Stomach (tissue), 9 donors: ENCODE data around the gene ADGRD1. TPM values are rescaled to one million over a fixed set of nuclear protein-coding genes. Genes with fewer than 3 reads are reported as not detected.

Experiments
- DNase-seq, 2 donors: peaks; one replicate each; pipeline versions ENCODE4 v3.0.0 to v3.0.0-alpha.2; 2013 to 2019
- H3K27ac ChIP-seq, 5 donors: fragments of 200-600 bp in 4 of 5; sonication (generic) in 4 of 5; one replicate each; pipeline ENCODE4 v1.5.1; 2013 to 2019; ENCODE audit warnings: mild to moderate bottlenecking in 1 of 5, moderate library complexity in 1 of 5
- H3K27me3 ChIP-seq, 3 donors: fragments of 200-600 bp; sonication (generic); one replicate each; pipeline ENCODE4 v1.5.1; 2017 to 2019; ENCODE audit warnings: mixed run types in 1 of 3
- H3K36me3 ChIP-seq, 4 donors: fragments of 200-600 bp; sonication (generic); 1 replicate in 3 of 4; 2 replicates in 1 of 4; pipeline ENCODE4 v1.5.1; 2016 to 2019
- H3K4me1 ChIP-seq, 4 donors: fragments of 200-600 bp; sonication (generic); one replicate each; pipeline ENCODE4 v1.5.1; 2016 to 2019
- H3K4me3 ChIP-seq, 4 donors: fragments of 200-600 bp; sonication (generic) in 3 of 4; one replicate each; pipeline ENCODE4 v1.5.1; 2016 to 2019; ENCODE audit warnings: mild to moderate bottlenecking in 1 of 4
- H3K9me3 ChIP-seq, 4 donors: fragments of 200-600 bp; sonication (generic); one replicate each; pipeline ENCODE4 v1.5.1; 2016 to 2019
- EP300 ChIP-seq: sonication (generic); formaldehyde crosslinking; IDR thresholded peaks from one replicate; pipeline ENCODE4 v1.6.1; 2017; ENCODE audit warnings: antibody characterized with exemption
- POLR2A ChIP-seq, 4 donors: fragments of 450-650 bp; IDR thresholded peaks; one replicate each; pipeline ENCODE4 v1.6.1; 2016; ENCODE audit warnings: antibody characterized with exemption in 4 of 4, control low read depth in 2 of 4, mild to moderate bottlenecking in 1 of 4, moderate library complexity in 1 of 4
- POLR2AphosphoS5 ChIP-seq, 3 donors: sonication (generic); formaldehyde crosslinking; IDR thresholded peaks; one replicate each; pipeline ENCODE4 v1.6.1; 2016; ENCODE audit warnings: antibody characterized with exemption in 3 of 3
- WGBS, 5 donors: extraction: QIAGEN DNeasy Blood & Tissue Kit in 3 of 5; methylation state at CpG; one replicate each; pipeline versions ENCODE4 v1.1.5 to v1.1.7; 2013 to 2018; 5-methylcytosine and 5-hydroxymethylcytosine counted together
- intact Hi-C: fragments of 100-400 bp; cut with DNase I; formaldehyde crosslinking; loops from one replicate; pipeline ENCODE4 v1.15.1; 2023; ENCODE audit warnings: low total_unique reads
- polyA plus RNA-seq, 3 donors: library from polyadenylated mRNA; stranded (reverse); fragments of 200-250 nt; gene quantifications; one replicate each; pipeline ENCODE4 v1.2.3, GENCODE V29; 2013
- total RNA-seq, 5 donors: library from RNA; depleted of rRNA; stranded (reverse); fragments of >200 nt; gene quantifications; one replicate each; pipeline versions ENCODE4 v1.1.0 to v1.2.3, GENCODE V29; 2014 to 2016
- TF ChIP-seq, protein P1 (sequence below), 7 experiments: fragments of 450-650 bp in 4 of 7; fragments of 200-600 bp in 3 of 7; sonication (generic) in 3 of 7; IDR thresholded peaks; one replicate each; pipeline ENCODE4 v1.5.1; 2016 to 2019; ENCODE audit warnings: antibody characterized with exemption in 7 of 7, control low read depth in 2 of 7, mild to moderate bottlenecking in 1 of 7
- donor health status: healthy with polysubstance abuse.
- donor health status: Bipolar disorder and iron deficiency.
- donor health status: healthy.

Gene ADGRD1
- total and polyA plus RNA-seq, 8 donors: 3.7 to 43.8 (median 15.4) TPM

DNA sequence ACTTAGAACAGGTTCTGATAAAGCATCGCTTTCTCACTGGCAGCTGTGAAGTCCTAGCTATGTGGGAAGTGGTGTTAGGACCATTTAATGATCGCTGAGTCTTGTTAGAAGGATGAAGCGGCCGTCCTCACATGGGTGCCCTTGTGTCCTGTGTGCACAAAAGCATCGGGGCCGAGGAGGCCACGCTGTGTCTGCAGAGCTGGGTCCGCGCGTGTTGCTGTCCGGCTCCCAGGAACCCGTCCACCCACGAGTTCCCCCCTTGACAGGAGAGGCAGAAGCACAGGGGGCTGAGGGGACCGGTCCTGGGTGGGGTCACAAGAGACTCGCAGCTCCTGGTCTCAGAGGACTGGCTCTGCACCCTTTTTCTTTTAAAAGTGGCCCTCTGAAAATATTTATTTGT lies 90.4 kb downstream of the ADGRD1 start:
- H3K4me3 ChIP-seq: no peak overlapping the region
- no peak for DNase-seq
- no peaks in the 10 kb centered on the region for H3K9me3 ChIP-seq
- H3K4me1 ChIP-seq: no peaks in the 10 kb centered on the region
- TF ChIP-seq, protein P1, sequence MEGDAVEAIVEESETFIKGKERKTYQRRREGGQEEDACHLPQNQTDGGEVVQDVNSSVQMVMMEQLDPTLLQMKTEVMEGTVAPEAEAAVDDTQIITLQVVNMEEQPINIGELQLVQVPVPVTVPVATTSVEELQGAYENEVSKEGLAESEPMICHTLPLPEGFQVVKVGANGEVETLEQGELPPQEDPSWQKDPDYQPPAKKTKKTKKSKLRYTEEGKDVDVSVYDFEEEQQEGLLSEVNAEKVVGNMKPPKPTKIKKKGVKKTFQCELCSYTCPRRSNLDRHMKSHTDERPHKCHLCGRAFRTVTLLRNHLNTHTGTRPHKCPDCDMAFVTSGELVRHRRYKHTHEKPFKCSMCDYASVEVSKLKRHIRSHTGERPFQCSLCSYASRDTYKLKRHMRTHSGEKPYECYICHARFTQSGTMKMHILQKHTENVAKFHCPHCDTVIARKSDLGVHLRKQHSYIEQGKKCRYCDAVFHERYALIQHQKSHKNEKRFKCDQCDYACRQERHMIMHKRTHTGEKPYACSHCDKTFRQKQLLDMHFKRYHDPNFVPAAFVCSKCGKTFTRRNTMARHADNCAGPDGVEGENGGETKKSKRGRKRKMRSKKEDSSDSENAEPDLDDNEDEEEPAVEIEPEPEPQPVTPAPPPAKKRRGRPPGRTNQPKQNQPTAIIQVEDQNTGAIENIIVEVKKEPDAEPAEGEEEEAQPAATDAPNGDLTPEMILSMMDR (IDR thresholded peaks at IDR 0.05): no peak
- TF ChIP-seq EP300: no peak
- no peak for TF ChIP-seq POLR2A (IDR thresholded peaks at IDR 0.05)
- TF ChIP-seq POLR2AphosphoS5 (IDR thresholded peaks at IDR 0.05): no peak
- WGBS, 5 donors: 77 to 90% (median 78%) methylated on average over 15 of the region's 15 CpGs
- H3K27me3 ChIP-seq: no peaks in the 10 kb centered on the region
- H3K27ac ChIP-seq: no peak overlapping the region
- H3K36me3 ChIP-seq: no peaks in the 10 kb centered on the region
- intact Hi-C loops: no loop called here

DNA sequence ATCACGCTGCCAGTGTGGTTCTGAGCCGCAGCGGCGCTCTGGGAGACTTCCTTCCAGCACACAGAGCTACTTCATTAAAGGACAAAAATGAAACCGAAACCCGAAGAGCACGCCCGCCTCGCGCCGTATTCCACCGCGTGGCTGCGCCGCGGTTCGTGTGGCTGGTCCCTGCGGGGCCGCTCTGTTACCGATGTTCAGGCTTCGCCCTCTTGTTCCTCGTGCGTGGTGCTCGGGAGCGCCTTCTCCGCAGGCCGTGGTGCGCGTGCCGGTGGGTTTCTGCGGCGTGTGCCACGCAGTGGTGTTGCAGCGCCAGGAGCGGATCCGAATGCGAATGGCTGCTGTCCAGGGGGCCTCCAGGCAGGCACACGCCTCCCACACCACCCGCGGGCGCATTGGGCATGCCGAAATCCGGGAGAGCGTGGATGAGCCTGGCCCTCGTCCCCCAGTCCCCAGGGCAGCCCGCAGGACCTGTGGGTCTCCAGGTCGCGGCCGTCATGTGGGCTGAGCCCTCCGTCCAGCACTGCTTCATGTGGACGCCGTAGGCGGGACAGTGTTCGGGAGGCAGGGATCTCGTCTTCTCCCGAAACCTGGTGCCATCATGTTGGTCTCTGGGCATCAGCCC lies 91.2 kb downstream of the ADGRD1 start:
- Histone ChIP-seq H3K36me3 (no peaks in the 10 kb centered on the region), H3K27me3 (no peaks in the 10 kb centered on the region), H3K4me3 (no peak overlapping the region), H3K4me1 (no peaks in the 10 kb centered on the region), H3K27ac (no peak overlapping the region), H3K9me3 (no peaks in the 10 kb centered on the region)
- DNase-seq: no peak
- no peak for TF ChIP-seq POLR2AphosphoS5 (IDR thresholded peaks at IDR 0.05)
- no peak for TF ChIP-seq EP300
- TF ChIP-seq, protein P1 (IDR thresholded peaks at IDR 0.05): no peak
- no peak for TF ChIP-seq POLR2A (IDR thresholded peaks at IDR 0.05)
- 91 to 95% (median 92%) methylated on average over 36 to 56 of the region's 56 CpGs for WGBS, 5 donors
- intact Hi-C loops: no loop called here

DNA sequence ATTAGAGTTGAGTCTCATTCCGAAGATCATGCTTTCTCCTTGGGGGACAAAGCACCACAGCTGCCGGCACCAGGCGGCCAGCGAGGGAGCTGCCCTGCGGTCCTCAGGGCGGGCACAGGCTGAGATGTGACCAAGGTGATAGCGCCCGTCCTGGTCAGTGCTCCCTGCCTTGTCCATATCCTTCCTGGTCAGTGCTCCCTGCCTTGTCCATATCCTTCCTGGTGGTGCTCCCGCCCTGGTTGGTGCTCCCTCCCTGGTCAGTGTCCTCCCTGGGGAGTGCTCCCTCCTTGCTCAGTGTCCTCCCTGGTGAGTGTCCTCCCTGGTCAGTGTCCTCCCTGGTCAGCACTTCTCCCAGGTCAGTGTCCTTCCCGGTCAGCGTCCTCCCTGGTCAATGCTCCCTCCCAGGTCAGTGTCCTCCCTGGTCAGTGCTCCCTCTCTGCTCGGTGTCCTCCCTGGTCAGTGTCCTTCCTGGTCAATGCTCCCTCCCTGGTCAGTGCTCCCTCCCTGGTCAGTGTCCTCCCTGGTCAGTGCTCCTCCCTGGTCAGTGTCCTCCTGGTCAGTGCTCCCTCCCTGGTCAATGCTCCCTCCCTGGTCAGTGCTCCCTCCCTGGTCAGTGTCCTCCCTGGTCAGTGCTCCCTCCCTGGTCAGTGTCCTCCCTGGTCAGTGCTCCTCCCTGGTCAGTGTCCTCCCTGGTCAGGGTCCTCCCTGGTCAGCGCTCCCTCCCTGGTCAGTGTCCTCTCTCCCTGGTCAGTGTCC lies 92.2 kb downstream of the ADGRD1 start:
- no peaks in the 10 kb centered on the region for H3K9me3 ChIP-seq
- no peak for TF ChIP-seq EP300
- TF ChIP-seq, protein P1 (IDR thresholded peaks at IDR 0.05): no peak
- no peak for TF ChIP-seq POLR2AphosphoS5 (IDR thresholded peaks at IDR 0.05)
- no peak for TF ChIP-seq POLR2A (IDR thresholded peaks at IDR 0.05)
- no peaks in the 10 kb centered on the region for H3K27me3 ChIP-seq
- H3K4me1 ChIP-seq: no peaks in the 10 kb centered on the region
- WGBS, 5 donors: 92 to 97% (median 95%) methylated on average over 11 to 13 of the region's 13 CpGs
- DNase-seq: no peak
- no peak overlapping the region for H3K4me3 ChIP-seq
- intact Hi-C loops: no loop called here
- H3K27ac ChIP-seq: no peak overlapping the region
- no peaks in the 10 kb centered on the region for H3K36me3 ChIP-seq

DNA sequence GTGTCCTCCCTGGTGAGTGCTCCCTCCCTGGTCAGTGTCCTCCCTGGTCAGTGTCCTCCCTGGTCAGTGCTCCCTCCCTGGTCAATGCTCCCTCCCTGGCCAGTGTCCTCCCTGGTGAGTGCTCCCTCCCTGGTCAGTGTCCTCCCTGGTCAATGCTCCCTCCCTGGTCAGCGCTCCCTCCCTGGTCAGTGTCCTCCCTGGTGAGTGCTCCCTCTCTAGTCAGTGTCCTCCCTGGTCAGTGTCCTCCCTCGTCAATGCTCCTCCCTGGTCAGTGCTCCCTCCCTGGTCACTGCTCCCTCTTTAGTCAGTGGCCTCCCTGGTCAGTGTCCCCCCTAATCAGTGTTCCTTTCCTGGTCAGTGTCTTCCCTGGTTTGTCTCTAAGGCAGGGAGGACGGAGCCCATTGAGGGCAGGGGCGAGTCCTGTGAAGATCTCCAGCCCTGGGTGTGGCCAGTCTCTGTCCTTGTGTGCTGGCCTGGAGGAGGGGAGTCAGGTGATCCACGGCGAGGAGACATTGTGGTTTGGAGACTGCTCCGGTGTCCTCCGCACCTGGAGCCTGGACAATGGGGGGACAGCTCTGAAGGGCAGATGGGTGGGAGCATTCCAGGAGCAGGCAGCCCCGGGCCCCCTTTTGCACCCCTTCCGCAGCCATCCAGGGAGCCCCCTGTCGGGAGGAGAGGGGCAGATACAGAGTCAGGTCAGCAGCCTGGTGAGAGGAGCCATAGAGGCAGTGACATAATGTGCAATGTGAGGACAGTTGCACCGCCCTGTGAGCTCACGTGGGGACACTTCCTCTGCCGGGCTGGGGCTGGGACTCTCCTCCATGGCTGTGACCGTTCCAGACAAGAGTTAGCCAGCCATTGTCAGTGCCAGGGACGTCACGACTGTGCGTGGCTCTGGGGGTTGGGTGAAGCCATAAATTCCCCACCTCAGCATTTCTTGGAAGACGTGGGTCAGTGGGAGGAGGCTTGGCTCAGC lies 93.4 kb downstream of the ADGRD1 start:
- Histone ChIP-seq H3K36me3 (no peaks in the 10 kb centered on the region), H3K27ac (no peak overlapping the region), H3K4me1 (no peaks in the 10 kb centered on the region), H3K27me3 (no peaks in the 10 kb centered on the region), H3K9me3 (no peaks in the 10 kb centered on the region), H3K4me3 (no peak overlapping the region)
- peak in 1 of 2 donors; percentile 42 for DNase-seq
- 68 to 74% (median 69%) methylated on average over 15 to 19 of the region's 19 CpGs for WGBS, 5 donors
- TF ChIP-seq POLR2A (IDR thresholded peaks at IDR 0.05) (no peak), POLR2AphosphoS5 (IDR thresholded peaks at IDR 0.05) (no peak)
- intact Hi-C loops: no loop called here
